ENCODE results near the gene ZNF155. TPM values are rescaled to one million over a fixed set of nuclear protein-coding genes. Genes with fewer than 3 reads are reported as not detected.
A peak's percentile ranks its signal among the peaks of the same experiment; 100 is the strongest.

ZNF155 gene
- total and polyA plus RNA-seq, 2 donors (not counting 3 experiments of a cell fraction or from before 2014, with no cell fraction given): 2.0 to 5.9 TPM

DNA sequence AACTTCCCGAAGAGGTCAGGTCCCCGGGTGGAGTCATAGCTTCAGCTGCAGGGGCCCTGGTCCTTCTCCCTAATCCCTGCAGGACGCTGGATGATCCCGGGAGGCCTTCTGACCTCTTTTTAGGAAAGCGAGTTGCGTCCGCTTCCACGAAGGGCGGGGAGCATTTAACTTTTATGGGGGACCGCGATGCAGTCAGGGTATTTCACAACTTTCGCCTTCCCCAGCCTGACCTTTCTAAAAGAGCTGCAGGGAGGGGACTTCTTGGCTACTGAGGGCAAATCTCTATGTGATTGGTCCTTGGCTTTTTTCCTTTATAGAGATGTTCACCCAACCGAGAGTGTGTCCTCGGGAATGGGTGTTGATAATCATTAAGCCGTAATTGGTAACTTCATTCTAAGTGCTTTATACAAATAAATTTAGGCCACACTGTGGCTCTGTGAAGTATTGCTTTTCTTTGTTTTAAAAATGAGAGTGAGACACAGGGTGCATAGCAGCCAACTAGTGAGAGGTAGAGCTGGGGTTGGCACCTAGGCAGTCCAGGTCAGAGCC is 19.5 kb downstream of the ZNF155 start:
- TF ChIP-seq POLR2A (IDR thresholded peaks at IDR 0.05; ENCODE audit: low read depth, low read length): no peak
- no peak for TF ChIP-seq GATA2 (IDR thresholded peaks at IDR 0.05; ENCODE audit: insufficient read depth, insufficient read length, low read depth, low read length)
- TF ChIP-seq JUN (IDR thresholded peaks at IDR 0.05; ENCODE audit: borderline replicate concordance, insufficient read depth, insufficient read length, low read depth): no peak
- no peak for TF ChIP-seq MYC (IDR thresholded peaks at IDR 0.05; ENCODE audit: low read depth, low read length)
- TF ChIP-seq FOS (IDR thresholded peaks at IDR 0.05; ENCODE audit: borderline replicate concordance, insufficient read depth, low read length): no peak
- no peak for TF ChIP-seq EZH2 (IDR thresholded peaks at IDR 0.05; ENCODE audit: borderline replicate concordance, low read depth, low read length, severe bottlenecking)
- TF ChIP-seq, protein P1, sequence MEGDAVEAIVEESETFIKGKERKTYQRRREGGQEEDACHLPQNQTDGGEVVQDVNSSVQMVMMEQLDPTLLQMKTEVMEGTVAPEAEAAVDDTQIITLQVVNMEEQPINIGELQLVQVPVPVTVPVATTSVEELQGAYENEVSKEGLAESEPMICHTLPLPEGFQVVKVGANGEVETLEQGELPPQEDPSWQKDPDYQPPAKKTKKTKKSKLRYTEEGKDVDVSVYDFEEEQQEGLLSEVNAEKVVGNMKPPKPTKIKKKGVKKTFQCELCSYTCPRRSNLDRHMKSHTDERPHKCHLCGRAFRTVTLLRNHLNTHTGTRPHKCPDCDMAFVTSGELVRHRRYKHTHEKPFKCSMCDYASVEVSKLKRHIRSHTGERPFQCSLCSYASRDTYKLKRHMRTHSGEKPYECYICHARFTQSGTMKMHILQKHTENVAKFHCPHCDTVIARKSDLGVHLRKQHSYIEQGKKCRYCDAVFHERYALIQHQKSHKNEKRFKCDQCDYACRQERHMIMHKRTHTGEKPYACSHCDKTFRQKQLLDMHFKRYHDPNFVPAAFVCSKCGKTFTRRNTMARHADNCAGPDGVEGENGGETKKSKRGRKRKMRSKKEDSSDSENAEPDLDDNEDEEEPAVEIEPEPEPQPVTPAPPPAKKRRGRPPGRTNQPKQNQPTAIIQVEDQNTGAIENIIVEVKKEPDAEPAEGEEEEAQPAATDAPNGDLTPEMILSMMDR (IDR thresholded peaks at IDR 0.05; ENCODE audit: extremely low read depth in 1 of 2, insufficient read depth in 1 of 2, low read depth in 1 of 2, low read length in 2 of 2): no peak
- TF ChIP-seq, protein P2, sequence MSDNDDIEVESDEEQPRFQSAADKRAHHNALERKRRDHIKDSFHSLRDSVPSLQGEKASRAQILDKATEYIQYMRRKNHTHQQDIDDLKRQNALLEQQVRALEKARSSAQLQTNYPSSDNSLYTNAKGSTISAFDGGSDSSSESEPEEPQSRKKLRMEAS (IDR thresholded peaks at IDR 0.05; ENCODE audit: insufficient read depth, insufficient read length): no peak
- Histone ChIP-seq H3K27ac (ENCODE audit: insufficient read depth, low read depth, low read length) (no peak overlapping the region), H3K4me2 (ENCODE audit: insufficient read depth, low read length) (peak overlapping the region; percentile 72), H3K9me3 (replicated peaks; ENCODE audit: control insufficient read depth, insufficient read depth, low read length) (no peaks in the 10 kb centered on the region), H3K4me3 (replicated peaks in 1 of 3; ENCODE audit: insufficient read depth in 1 of 3, low read depth in 1 of 3, low read length in 3 of 3) (peak overlapping the region; percentile 59 to 86 (median 84)), H3K79me2 (ENCODE audit: control insufficient read depth, insufficient read depth, low read length) (no peaks in the 10 kb centered on the region), H2AFZ (ENCODE audit: low read depth, low read length) (peak overlapping the region; percentile 85), H3K27me3 (ENCODE audit: control insufficient read depth in 2 of 2, insufficient read depth in 2 of 2, low read length in 2 of 2) (no peaks in the 10 kb centered on the region), H3K9me1 (replicated peaks; ENCODE audit: control insufficient read depth, extremely low read depth, insufficient read depth, low read length) (no peaks in the 10 kb centered on the region), H3K36me3 (ENCODE audit: control insufficient read depth in 2 of 2, extremely low read depth in 1 of 2, insufficient read depth in 2 of 2, low read length in 2 of 2) (peaks cover 0 to 4% of the 10 kb centered on the region in 2 experiments), H3K4me1 (ENCODE audit: control insufficient read depth, extremely low read depth, insufficient read depth, low read length) (peaks cover 6% of the 10 kb centered on the region), H4K20me1 (replicated peaks; ENCODE audit: control insufficient read depth, extremely low read depth, insufficient read depth, low read length) (no peaks in the 10 kb centered on the region), H3K9ac (replicated peaks; ENCODE audit: extremely low read depth, insufficient read depth, low read length) (peak overlapping the region; percentile 53)
- dilution Hi-C loops (cut with MboI; ENCODE audit: extremely low pct_ligation_motif_present, low sequenced_read_pairs) (no loop called here), intact Hi-C loops (cut with micrococcal nuclease) (loop anchor here (2.0 to 10.0 kb wide), 2 partner anchors 91 to 301 kb away; partner anchors contain the start of genes ZNF224 and ZNF235)
- ChIA-PET POLR2A (no interaction called here), CTCF (interaction anchor here (0.7 kb wide), 1 partner anchor 17 kb away, joined by 3 read pairs; no protein-coding TSS in a partner anchor)
- peak; percentile 6 for DNase-seq (ENCODE audit: low read depth, low spot score)
- FAIRE-seq: peak; percentile 47
- BruUV-seq (replicated peaks): no TSS peak

Data from endothelial cell of umbilical vein (primary cell).